Measurements from ENCODE around the gene WSCD1. TPM values are rescaled to one million over a fixed set of nuclear protein-coding genes. Genes with fewer than 3 reads are reported as not detected.

The WSCD1 gene
- total RNA-seq, 1 experiment from 2014 or later: not detected

DNA sequence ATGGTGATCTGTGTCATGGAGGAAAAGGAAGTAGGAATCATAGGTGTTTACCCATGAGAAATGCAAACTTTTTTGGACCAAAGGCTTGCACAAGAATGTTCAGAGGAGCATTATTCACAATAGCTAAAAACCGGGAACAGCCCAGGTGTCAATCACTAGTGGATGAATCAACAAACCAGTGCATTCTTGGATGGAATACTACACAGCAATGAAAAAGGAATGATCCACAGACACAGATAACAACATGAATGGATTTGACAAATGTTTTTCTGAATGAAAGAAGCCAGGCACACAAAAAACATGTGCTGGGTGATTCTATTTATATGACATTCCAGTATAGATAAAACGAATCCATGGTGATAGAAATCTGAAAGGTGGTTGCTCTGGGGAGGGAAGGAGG, 36.0 kb downstream of the WSCD1 start:
- DNase-seq (ENCODE audit: low spot score): no peak

DNA sequence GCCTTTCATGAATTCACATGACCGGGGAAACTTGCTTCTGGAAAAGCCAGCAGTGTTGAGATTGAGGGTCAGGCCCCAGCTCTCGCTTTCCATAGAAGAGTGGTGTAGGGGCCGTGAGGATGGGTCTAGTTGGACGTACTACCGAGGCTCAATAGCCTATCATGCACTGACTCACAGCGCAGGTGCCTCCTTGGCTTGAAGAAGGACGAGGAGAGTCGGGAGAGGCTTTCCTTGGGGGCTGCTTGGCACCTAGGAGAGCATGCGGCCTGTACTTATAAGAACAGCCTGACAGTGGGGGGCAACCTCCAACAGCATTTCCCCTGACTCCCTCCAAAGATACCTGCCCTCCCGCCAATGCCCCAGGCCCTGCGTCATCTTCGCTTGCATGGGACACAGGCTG, 37.6 kb downstream of the WSCD1 start:
- DNase-seq (ENCODE audit: low spot score): no peak

DNA sequence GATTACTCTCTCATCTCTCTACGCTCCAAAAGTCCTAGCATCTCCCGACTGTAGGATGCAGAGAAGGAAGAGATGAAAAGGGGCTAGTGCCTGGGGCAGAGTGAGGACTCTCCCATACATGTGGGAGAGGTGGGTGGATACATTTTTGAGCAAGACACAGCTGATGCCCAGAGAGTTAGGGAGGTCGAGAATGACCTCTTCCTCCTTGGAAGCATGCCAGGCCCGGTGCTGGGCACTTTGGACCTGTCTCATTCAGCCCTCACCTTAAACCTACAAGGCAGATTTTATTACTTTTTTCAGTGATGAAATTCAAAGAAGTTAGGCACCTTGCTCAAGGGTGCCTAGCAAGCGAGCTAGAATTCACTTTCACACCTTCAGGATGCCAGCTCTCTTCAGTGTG, 38.2 kb downstream of the WSCD1 start:
- DNase-seq (ENCODE audit: low spot score): no peak

DNA sequence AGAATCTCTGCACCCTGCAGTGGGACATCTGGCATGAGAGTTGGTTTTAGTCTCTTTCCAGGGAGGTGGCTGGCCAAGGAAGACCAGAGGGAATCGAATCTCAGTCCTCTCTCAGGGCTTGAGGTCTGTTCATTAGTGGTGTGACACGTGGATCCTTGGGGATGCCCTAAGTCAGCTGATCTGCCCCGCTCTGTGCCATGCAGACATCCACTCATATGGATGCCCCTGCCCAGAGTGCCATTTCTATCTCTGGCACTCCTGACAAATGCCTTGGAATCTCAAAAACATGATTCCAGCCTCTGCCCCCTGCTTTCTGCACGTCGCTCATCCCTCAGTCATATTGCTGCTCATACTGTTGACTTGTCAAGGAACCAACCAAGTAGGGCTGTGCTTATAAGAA, 38.8 kb downstream of the WSCD1 start:
- no peak for DNase-seq (ENCODE audit: low spot score)

DNA sequence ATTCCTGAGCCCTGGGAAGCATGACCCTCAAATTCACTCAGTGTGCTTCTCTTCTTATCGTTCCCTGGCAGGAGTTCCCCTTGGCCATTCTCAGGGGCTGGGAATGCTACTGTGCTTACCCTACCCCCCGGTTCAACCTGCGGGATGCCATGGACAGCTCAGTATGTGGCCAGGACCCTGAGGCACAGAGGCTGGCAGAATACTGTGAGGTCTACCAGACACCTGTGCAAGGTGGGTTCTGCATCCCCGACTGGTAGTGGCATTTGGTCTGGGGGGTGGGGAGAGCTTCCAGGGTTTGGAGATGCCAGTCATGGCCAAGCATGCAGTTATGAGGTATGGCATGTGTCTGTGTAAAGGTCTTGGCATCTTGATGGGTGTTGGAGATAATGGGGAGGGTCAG, 39.4 kb downstream of the WSCD1 start:
- DNase-seq (ENCODE audit: low spot score): no peak

DNA sequence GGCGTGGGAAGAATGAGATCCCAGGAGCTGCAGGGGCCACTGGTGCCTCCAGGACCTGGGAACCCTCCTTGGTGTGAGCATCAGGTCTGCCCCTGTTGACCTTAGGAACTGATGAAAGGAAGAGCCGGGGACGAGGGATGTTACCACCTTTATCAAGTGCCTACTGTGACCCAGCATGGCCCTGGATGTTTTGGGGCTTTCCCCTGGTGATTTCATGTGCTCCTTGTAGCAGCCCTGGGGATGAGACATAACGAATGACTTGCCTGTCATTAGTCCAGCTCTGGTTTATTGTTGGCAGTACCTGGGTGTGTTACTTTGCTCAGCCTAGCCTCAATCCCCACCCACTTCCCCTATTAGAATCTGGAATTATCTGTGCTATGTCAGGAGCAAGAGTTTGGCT, 39.9 kb downstream of the WSCD1 start:
- no peak for DNase-seq (ENCODE audit: low spot score)

DNA sequence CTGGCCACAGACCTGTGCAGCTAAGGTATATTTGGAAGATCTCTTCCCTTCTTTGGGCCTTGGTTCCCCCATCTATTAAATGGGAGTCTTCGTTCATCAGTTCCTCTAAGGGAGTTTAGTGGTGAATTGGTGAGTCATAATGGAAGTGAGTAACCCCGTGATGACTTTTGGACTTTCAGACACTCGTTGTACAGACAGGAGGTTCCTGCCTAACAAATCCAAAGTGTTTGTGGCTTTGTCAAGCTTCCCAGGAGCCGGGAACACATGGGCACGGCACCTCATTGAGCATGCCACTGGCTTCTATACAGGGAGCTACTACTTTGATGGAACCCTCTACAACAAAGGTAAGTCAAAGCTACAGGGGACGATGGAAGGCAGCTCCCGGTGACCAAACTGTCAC, 40.4 kb downstream of the WSCD1 start:
- DNase-seq (ENCODE audit: low spot score): peak; percentile 1

DNA sequence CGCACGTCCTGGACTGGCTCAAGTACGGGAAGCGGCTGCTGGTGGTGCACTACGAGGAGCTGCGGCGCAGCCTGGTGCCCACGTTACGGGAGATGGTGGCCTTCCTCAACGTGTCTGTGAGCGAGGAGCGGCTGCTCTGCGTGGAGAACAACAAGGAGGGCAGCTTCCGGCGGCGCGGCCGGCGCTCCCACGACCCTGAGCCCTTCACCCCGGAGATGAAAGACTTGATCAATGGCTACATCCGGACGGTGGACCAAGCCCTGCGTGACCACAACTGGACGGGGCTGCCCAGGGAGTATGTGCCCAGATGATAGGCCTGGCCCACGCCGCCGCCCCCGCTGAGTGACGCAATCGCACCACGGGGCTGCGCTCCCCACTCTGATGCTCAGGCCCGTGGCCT, 50.2 kb downstream of the WSCD1 start:
- no peak for DNase-seq (ENCODE audit: low spot score)

DNA sequence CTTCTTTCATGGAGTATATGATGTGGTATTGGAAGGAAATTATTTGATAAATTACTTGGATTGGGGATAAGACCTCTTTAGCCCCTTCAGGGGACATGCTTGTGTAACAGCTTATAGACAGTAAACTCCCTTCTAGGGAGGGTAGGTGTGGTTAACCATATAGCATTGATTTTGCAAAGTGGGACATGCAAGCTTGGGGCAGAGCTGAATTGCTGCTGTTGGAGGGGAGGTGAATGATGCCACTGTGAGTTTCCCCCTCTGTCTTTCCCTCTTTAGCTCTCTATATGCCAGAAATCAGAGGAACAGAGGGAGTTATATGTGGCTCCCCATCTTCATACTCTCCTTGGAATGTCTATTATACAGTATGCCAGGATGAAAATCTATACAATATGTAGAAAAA, 54.7 kb downstream of the WSCD1 start:
- no peak for DNase-seq (ENCODE audit: low spot score)

DNA sequence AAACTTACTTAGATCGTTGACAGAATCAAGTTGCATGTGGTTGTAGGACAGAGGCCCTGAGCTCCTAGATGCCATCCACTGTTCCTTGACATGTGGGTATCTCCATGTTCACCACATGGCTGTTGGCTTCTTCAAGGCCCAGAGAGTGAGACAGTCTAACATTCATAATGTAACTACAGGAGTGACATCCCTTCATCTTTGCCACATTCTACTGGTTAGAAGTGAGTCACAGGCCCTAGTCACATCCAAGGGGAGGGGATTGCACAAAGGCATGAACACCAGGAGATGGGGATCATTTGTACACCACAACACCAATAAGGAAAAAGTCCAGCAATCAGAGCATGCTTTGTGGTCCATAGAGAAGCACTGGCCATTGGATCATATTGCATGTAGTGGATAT, 56.6 kb downstream of the WSCD1 start:
- no peak for DNase-seq (ENCODE audit: low spot score)

DNA sequence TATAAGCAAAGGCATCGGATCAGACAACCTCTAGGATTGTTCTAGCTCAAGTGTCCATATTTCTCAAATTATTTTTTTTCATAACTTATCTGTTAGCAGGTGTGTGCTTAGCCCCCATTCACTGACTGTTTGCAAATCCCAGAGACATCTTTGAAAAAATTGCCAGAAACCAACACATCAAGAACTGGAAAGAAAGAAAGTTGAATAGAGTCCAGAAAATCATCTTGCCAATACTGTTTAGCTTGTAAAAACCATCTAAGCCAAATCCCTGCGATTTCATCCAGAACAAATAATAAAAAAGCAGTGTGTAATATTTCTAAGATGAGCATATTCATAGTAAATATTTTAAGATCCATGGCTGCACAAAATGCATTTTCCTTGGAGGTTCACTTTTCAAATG, 64.5 kb downstream of the WSCD1 start:
- DNase-seq (ENCODE audit: low spot score): no peak

DNA sequence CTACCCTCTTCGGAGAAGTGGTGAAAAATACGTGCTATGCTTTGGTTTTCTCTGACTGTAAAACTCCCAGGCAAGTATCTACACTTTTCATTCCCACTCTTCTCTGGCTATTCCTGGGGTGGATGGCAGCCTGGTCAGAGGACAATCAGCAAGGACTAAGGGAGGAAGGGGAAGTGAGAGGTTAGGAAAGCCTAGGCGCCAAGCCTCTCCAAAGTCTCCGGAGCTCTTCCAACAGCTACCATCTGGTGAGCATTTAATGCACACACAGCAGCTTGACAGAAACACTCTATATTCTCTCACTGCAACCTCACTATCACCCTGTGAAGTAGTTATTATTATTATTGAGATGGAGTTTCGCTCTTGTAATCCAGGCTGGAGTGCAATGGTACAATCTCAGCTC, 65.1 kb downstream of the WSCD1 start:
- no peak for DNase-seq (ENCODE audit: low spot score)

DNA sequence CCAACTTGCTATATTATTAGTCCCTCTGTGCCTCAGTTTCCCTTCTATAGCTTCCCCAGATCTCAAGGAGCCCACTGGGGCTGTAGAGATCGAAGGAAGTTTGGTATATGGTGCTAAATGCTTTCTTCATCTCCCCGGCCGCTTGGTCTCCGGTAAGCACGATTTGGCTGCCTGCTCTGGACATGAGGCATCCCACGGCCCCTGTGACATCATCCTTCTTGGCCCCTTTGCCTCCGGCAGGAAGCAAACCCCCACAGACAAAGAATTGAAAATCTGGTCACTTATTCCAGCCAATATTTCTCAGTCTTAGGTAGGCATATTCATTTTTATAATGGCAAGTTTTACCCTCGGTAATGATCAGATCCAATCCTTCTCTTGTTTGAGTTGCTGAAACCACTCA, 65.8 kb downstream of the WSCD1 start:
- no peak for DNase-seq (ENCODE audit: low spot score)

DNA sequence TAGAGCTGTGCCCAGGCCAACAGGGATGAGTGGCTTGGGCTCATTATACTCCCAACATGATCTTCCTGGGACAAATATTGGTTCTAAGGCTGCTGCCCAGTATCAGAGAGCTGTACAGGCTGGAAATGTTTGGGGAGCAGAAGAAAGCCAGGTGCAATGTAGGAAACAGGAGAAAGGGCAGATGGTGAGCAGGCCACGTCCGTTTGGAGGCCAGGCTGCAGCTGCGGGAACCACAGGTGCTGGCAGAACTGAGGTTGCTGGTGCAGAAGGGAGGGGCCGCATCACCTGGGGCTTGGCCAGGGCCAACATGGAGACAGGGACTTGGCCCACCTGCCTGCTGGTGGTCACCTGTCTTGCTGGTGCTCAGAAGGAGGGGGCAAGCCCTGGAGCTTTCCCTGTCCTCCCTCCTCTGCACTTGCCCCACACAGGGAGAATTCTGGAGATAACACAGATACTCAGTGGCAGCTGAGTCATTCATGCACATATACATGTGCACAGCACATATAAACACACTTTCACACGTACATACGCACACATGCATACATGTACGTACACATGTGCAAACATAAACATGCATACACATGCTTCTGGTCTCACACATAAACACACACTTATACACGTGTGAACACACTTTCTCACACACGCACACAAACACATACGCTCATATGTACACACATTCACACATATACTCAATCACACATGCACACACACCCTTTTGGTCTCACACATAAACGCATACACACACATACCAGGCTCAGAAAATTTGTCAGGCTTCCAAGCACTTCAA, 67.7 kb downstream of the WSCD1 start:
- no peak for DNase-seq (ENCODE audit: low spot score)

DNA sequence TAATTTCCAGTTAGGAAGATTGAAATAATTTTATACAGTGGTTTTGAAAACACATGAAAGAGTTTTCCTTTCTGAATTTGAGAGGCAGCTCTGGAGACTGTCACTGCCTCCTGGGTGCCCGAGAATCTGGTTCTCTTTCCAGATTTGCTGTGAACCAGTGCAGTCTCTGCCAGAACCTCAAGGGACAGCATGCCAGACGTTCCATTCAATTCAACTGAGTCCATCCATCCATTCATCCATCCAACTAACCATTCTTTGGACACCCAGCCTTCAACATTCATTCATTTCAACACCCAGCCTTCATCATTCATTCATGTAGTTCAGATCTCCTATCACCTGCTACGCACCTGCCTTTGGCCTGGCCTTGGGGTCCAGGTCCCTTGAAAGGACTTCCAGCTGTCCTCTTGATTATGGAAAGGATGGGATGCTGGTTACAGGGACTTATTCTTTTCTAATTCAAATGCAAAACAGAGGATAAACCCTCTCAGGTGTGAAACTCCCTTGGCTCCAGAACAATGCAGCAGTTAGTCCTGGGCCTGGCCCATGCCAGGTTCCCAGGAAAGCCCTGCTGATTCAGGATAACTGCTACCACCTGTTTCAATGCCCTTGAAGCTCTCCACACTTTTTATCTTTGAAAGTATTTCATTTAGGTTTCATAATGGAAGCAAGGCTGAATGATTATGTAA, 68.7 kb downstream of the WSCD1 start:
- no peak for DNase-seq (ENCODE audit: low spot score)

DNA sequence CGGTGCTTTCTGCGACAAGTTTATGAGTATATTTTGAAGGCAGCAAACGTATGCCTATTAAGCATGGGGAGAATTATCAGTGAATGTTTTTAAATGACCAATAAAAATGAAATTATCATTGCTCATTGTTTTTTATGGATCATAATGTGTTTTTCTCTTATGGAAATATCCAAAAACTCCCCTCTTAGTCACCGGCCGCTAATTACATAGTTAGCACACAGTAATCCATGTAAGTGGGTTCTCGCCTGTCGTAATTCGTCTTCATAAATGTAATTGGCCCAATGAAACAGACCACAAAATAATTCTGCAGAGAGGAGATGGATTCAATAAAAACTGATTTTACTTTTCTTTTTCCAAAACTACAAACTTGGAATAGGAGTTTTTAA, 69.3 kb downstream of the WSCD1 start:
- no peak for DNase-seq (ENCODE audit: low spot score)

DNA sequence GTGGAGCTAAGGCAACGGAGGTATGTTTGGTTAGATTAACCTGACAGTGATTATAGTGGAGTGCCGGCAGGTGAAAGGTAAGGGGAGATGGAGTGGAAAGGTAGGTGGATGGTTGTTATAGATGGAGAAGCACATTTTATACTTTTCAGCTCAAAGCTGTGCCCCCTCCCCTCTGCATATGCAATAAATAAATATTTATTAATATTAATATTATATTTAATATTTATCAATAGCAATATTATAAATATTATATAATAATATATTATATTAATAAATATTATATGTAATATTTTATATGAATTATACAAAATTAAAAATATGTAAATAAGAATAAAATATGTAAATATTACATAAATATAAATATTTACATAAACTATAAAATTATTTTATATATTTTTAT, 70.0 kb downstream of the WSCD1 start:
- no peak for DNase-seq (ENCODE audit: low spot score)

DNA sequence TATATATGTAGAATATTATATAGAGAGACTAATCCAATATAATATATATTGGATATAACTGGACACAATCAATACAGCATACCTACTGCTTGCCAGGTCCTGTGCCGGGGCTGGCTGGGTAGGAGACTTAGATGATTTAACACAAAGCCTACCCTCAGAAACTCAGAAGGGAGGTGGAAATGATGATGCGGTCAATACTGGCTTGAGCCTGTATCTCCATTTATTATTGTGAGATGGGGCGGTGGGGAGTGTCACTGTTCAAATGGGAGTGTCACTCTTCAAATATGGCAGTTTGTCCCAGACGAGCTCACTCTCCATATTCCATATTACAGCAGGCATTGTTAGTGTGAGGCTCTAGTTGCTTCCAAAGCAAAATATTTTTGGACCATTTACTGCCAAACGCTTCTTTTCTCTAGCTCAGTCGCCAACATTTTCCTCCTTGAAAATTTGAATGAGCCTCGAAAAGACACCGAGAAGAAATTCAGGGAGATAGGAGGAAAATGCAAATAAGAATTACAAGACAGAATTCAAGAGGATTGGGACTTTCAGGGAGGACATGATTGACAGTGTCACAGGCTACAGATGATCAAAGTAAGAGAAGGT, 70.7 kb downstream of the WSCD1 start:
- DNase-seq (ENCODE audit: low spot score): no peak

DNA sequence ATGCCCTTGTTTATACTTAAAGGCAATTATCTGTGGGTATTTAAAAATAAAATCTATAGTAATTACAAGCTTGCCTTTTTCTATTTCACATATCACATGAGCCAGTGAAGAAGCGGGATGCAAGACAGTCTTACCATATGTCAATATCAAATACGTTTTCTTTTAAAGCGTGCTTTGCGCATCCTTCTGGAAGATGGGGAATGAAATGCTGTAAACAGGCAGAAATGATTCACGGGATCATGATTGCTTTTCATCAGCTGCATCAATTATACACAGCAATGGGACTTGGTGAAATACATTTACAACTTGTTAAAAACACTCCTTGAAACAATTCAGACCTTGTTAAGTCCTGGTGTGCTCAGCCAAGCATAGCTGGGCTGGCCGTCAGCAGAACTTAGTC, 72.5 kb downstream of the WSCD1 start:
- no peak for DNase-seq (ENCODE audit: low spot score)

DNA sequence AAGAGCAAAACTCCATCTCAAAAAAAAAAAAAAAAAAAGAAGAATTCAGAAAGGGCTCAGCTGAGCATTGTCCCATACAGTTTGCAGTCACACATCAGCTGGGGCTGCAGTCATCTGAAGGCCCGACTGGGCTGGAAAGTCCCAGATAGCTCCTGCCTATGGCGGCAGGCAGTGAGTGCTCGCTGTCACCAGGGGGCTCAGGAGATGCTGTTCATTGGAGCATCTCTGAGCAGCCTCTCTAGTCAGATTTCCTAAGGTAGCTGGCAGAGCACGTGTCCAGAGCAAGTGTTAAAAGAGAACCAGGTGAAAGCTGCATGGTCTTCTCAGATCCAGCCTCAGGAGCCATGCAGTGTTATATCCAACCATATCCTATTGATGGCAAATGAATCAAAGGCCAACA, 75.8 kb downstream of the WSCD1 start:
- peak; percentile 14 for DNase-seq (ENCODE audit: low spot score)

DNA sequence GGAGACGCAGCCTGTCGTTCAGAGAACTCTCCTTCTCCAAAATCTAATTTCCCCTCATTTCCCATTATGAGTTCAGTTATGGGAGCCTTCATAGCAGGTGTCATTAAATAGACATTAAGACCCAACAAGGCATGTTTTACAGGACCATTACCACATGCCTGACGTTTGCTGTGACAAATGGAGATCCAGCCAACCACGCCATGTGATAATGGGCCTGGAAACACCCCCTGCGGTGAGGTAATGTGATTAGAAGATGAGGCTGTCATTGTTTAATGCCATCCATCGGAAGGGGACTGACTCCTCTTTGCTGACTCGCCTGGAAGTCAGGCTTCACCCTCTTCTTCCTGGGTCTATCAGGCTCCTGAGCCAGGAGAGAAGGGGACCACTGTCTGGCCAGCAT, 76.9 kb downstream of the WSCD1 start:
- DNase-seq (ENCODE audit: low spot score): no peak

DNA sequence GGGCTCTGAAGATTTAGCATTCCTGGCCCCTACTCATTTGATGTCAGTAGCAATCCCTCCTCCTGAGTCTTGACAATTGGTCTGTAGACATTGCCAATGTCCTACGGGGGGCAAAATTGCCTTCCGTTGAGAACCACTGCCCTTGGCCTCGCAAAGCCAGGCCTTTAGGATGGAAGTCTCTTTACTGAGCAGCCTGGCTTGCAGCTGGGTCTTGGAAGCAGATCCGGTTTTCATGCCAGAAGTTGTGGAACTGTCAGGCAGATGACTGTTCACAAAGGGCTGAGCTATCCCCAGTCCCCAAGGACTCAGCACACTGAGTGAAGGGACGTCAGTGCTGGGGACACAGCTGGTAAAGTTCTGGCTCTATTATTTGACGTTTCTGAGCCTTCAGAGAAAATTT, 83.2 kb downstream of the WSCD1 start:
- DNase-seq (ENCODE audit: low spot score): no peak

DNA sequence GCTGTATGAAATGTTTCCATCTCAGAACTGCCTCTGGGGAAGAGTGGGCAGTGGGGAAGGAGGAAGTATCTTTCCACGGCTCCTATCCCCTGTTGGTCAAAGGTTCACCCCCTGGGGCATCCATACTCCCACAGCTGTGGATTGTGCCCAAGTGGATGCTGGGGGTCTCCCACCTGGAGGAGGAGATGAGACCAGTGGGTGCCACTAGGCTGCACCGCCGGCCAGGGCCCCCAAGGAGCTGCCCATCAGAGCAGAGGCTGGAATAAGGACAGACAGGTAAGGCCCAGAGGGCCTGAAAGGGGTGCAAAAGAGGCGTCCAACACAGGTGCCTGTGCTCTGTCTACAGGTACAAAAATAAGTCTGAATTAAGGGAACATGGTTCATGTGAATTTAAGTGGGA, 87.5 kb downstream of the WSCD1 start:
- DNase-seq (ENCODE audit: low spot score): no peak
